Natural killer cell (primary cell): ENCODE results near the gene CHSY1. TPM values are rescaled to one million over a fixed set of nuclear protein-coding genes. Genes with fewer than 3 reads are reported as not detected.

ENCODE experiments used
- ATAC-seq, 3 donors: fragments of 150-1000 bp in 2 of 3; fragments of 200-7000 bp in 1 of 3; cut with Tn5 transposase; 1 replicate in 1 of 3; 2 replicates in 2 of 3; pipeline ENCODE4 v1.10.0; 2021; ENCODE audit warnings: mild to moderate bottlenecking in 2 of 3, moderate library complexity in 2 of 3
- DNase-seq, 2 donors: peaks; one replicate each; pipeline versions ENCODE4 v3.0.0 to v3.0.0-alpha.2; 2013 to 2021; ENCODE audit warnings: mixed read lengths in 1 of 2
- H3K27ac ChIP-seq: one replicate; pipeline ENCODE4 v1.5.1; 2013; ENCODE audit warnings: mild to moderate bottlenecking, low read length
- H3K27me3 ChIP-seq: one replicate; pipeline ENCODE4 v1.6.1; 2013; ENCODE audit warnings: low read length; ENCODE audit not compliant: control insufficient read depth, insufficient read depth
- H3K36me3 ChIP-seq: one replicate; pipeline ENCODE4 v1.6.1; 2013; ENCODE audit warnings: low read length; ENCODE audit not compliant: control insufficient read depth, insufficient read depth
- H3K4me1 ChIP-seq: one replicate; pipeline ENCODE4 v1.6.1; 2013; ENCODE audit warnings: low read length; ENCODE audit not compliant: control insufficient read depth, insufficient read depth
- H3K4me3 ChIP-seq: one replicate; pipeline ENCODE4 v1.5.1; 2013; ENCODE audit warnings: low read length
- H3K9me3 ChIP-seq: one replicate; pipeline ENCODE4 v1.6.1; 2013; ENCODE audit warnings: low read length; ENCODE audit not compliant: control insufficient read depth, insufficient read depth
- H3K27ac Mint-ChIP-seq, 2 donors: one replicate each; pipeline ENCODE4 v1.8.0; 2022; ENCODE audit warnings: mild to moderate bottlenecking in 2 of 2, mixed read lengths in 2 of 2, moderate library complexity in 1 of 2
- H3K27me3 Mint-ChIP-seq, 2 donors: one replicate each; pipeline ENCODE4 v1.8.0; 2022; ENCODE audit warnings: low read depth in 2 of 2, mixed read lengths in 2 of 2
- H3K36me3 Mint-ChIP-seq: one replicate; pipeline ENCODE4 v1.8.0; 2022; ENCODE audit warnings: mixed read lengths
- H3K4me1 Mint-ChIP-seq, 2 donors: one replicate each; pipeline ENCODE4 v1.8.0; 2022; ENCODE audit warnings: mixed read lengths in 2 of 2
- H3K4me3 Mint-ChIP-seq: one replicate; pipeline ENCODE4 v1.8.0; 2022; ENCODE audit warnings: mild to moderate bottlenecking, moderate library complexity, mixed read lengths
- H3K9me3 Mint-ChIP-seq, 2 donors: one replicate each; pipeline ENCODE4 v1.8.0; 2022; ENCODE audit warnings: mixed read lengths in 2 of 2
- CTCF ChIP-seq: fragments of 200-600 bp; IDR thresholded peaks from one replicate; pipeline ENCODE4 v1.8.0; 2022; ENCODE audit warnings: antibody characterized with exemption
- WGBS: methylation state at CpG from one replicate; pipeline ENCODE4 v1.1.7; 2013; ENCODE audit warnings: missing lambda C conversion rate; ENCODE audit not compliant: insufficient coverage; 5-methylcytosine and 5-hydroxymethylcytosine counted together
- intact Hi-C: fragments of 100-400 bp; cut with micrococcal nuclease; formaldehyde crosslinking; loops from one replicate; pipeline ENCODE4 v1.14.2; 2022
- total RNA-seq, 4 donors: library from RNA; stranded (reverse); fragments of 120-200 nt in 1 of 4; gene quantifications; one replicate each; pipeline versions ENCODE4 v1.2.3 to v1.2.4, GENCODE V29; 2013 to 2022

CHSY1 gene
- total RNA-seq, 3 donors from 2014 or later (not counting 1 experiment from before 2014, with no cell fraction given) = 21.1 to 32.5 (median 30.8) TPM

- ATAC-seq (no peak), DNase-seq (peak in 1 of 2 donors; percentile 68)
- peaks cover 37% of the 10 kb centered on the region for H3K36me3 Mint-ChIP-seq
- H3K9me3 Mint-ChIP-seq = no peaks in the 10 kb centered on the region
- Histone ChIP-seq H3K9me3 (no peaks in the 10 kb centered on the region), H3K27ac (no peak overlapping the region), H3K27me3 (no peaks in the 10 kb centered on the region), H3K4me1 (peaks cover 15% of the 10 kb centered on the region), H3K36me3 (peaks cover 42% of the 10 kb centered on the region), H3K4me3 (no peak overlapping the region)
- WGBS = 96% methylated on average over 16 of the region's 16 CpGs
- peak overlapping the region in 1 of 2 donors; percentile 37 for H3K27ac Mint-ChIP-seq
- H3K27me3 Mint-ChIP-seq = no peaks in the 10 kb centered on the region
- H3K4me3 Mint-ChIP-seq = no peak overlapping the region
- intact Hi-C loops = no loop called here
- H3K4me1 Mint-ChIP-seq = peaks cover 8 to 12% of the 10 kb centered on the region in 2 donors
- no peak for TF ChIP-seq CTCF
Observed at GRCh38 chr15:101269479-101270223, 17.8 kb upstream of the CHSY1 start.

- Histone ChIP-seq H3K9me3 (no peaks in the 10 kb centered on the region), H3K4me3 (no peak overlapping the region), H3K27me3 (no peaks in the 10 kb centered on the region), H3K27ac (no peak overlapping the region), H3K36me3 (peaks cover 21% of the 10 kb centered on the region), H3K4me1 (peaks cover 29% of the 10 kb centered on the region)
- DNase-seq = no peak
- no peak overlapping the region for H3K27ac Mint-ChIP-seq
- no peak overlapping the region for H3K4me3 Mint-ChIP-seq
- WGBS = 77% methylated on average over 17 of the region's 18 CpGs
- no peaks in the 10 kb centered on the region for H3K27me3 Mint-ChIP-seq
- H3K9me3 Mint-ChIP-seq = no peaks in the 10 kb centered on the region
- no peak for ATAC-seq
- peaks cover 8 to 12% of the 10 kb centered on the region in 2 donors for H3K4me1 Mint-ChIP-seq
- TF ChIP-seq CTCF = no peak
- H3K36me3 Mint-ChIP-seq = peaks cover 15% of the 10 kb centered on the region
- intact Hi-C loops = no loop called here
Observed at GRCh38 chr15:101267320-101268104, 15.7 kb upstream of the CHSY1 start.

- Histone ChIP-seq H3K36me3 (peaks cover 15% of the 10 kb centered on the region), H3K9me3 (no peaks in the 10 kb centered on the region), H3K27me3 (no peaks in the 10 kb centered on the region), H3K27ac (no peak overlapping the region), H3K4me1 (peaks cover 29% of the 10 kb centered on the region), H3K4me3 (no peak overlapping the region)
- peaks cover 9% of the 10 kb centered on the region for H3K36me3 Mint-ChIP-seq
- WGBS = 94% methylated on average over 9 of the region's 9 CpGs
- H3K27ac Mint-ChIP-seq = no peak overlapping the region
- peaks cover 8 to 12% of the 10 kb centered on the region in 2 donors for H3K4me1 Mint-ChIP-seq
- intact Hi-C loops = no loop called here
- no peak for TF ChIP-seq CTCF
- H3K9me3 Mint-ChIP-seq = no peaks in the 10 kb centered on the region
- H3K4me3 Mint-ChIP-seq = no peak overlapping the region
- no peak for DNase-seq
- no peaks in the 10 kb centered on the region for H3K27me3 Mint-ChIP-seq
- no peak for ATAC-seq
Observed at GRCh38 chr15:101266787-101267186, 14.9 kb upstream of the CHSY1 start.
